Lower leg skin (tissue), 4 donors: ENCODE measurements around the gene PROX1. TPM values are rescaled to one million over a fixed set of nuclear protein-coding genes. Genes with fewer than 3 reads are reported as not detected.
"Not testable (repeated sequence)": the region's sequence is repeated elsewhere in the genome, so short reads cannot be mapped to it uniquely, and the experiment has no call there.

ENCODE experiments used
- DNase-seq, 2 donors: peaks; one replicate each; pipeline ENCODE4 v3.0.0-alpha.2; 2019; ENCODE audit warnings: low spot score in 2 of 2
- H3K4me3 ChIP-seq: fragments of 200-600 bp; sonication (generic); 2 replicates; pipeline ENCODE4 v1.5.1; 2017; ENCODE audit warnings: mild to moderate bottlenecking, low read depth; ENCODE audit not compliant: poor library complexity, severe bottlenecking
- CTCF ChIP-seq, 3 donors: fragments of 450-650 bp; IDR thresholded peaks; one replicate each; pipeline ENCODE4 v1.5.1; 2016; ENCODE audit warnings: antibody characterized with exemption in 3 of 3, mild to moderate bottlenecking in 3 of 3, moderate library complexity in 2 of 3
- POLR2A ChIP-seq, 2 donors: fragments of 450-650 bp; IDR thresholded peaks; one replicate each; pipeline ENCODE4 v1.6.1; 2016 to 2017; ENCODE audit warnings: antibody characterized with exemption in 2 of 2, mild to moderate bottlenecking in 1 of 2, moderate library complexity in 1 of 2
- WGBS, 2 donors: methylation state at CpG; one replicate each; pipeline ENCODE4 v1.1.5; 2018; 5-methylcytosine and 5-hydroxymethylcytosine counted together
- intact Hi-C: fragments of 100-400 bp; cut with DNase I; formaldehyde crosslinking; loops from one replicate; pipeline ENCODE4 v1.15.0; 2023; ENCODE audit warnings: low total_unique reads
- total RNA-seq, 4 donors: library from RNA; depleted of rRNA; stranded (reverse); fragments of >200 nt; gene quantifications; one replicate each; pipeline ENCODE4 v1.1.0, GENCODE V29; 2016

PROX1 gene
- total RNA-seq, 4 donors from 2014 or later, result 0.74 to 4.2 (median 1.9) TPM

- 77 to 83% methylated on average over 7 of the region's 7 CpGs for WGBS, 2 donors
Measured at GRCh38 chr1:214076708-214077065, 88.9 kb downstream of the PROX1 start.

GRCh38 chr1:214078950-214079349 is 91.2 kb downstream of the PROX1 start:
- no peak for DNase-seq
- intact Hi-C loops, result no loop called here
- no peak overlapping the region for H3K4me3 ChIP-seq
- 76 to 82% methylated on average over 3 of the region's 3 CpGs for WGBS, 2 donors
- TF ChIP-seq POLR2A (IDR thresholded peaks at IDR 0.05) (no peak), CTCF (IDR thresholded peaks at IDR 0.05) (no peak)

More at GRCh38 chr1:214076708-214077065, 88.9 kb downstream of the PROX1 start:
- TF ChIP-seq CTCF (IDR thresholded peaks at IDR 0.05) (no peak), POLR2A (IDR thresholded peaks at IDR 0.05) (no peak)
- intact Hi-C loops, result no loop called here
- DNase-seq, result no peak
- H3K4me3 ChIP-seq, result no peak overlapping the region

- TF ChIP-seq CTCF (IDR thresholded peaks at IDR 0.05) (no peak), POLR2A (IDR thresholded peaks at IDR 0.05) (no peak)
- intact Hi-C loops, result no loop called here
- DNase-seq, result no peak
- WGBS, 2 donors, result 80 to 84% methylated on average over 2 of the region's 2 CpGs
- H3K4me3 ChIP-seq, result no peak overlapping the region
Measured at GRCh38 chr1:214085325-214085724, 97.6 kb downstream of the PROX1 start.

GRCh38 chr1:214086945-214087344 is 99.2 kb downstream of the PROX1 start:
- 90 to 92% methylated on average over 5 of the region's 5 CpGs for WGBS, 2 donors
- H3K4me3 ChIP-seq, result no peak overlapping the region
- DNase-seq, result no peak
- TF ChIP-seq CTCF (IDR thresholded peaks at IDR 0.05), result no peak
- no peak for TF ChIP-seq POLR2A (IDR thresholded peaks at IDR 0.05)
- intact Hi-C loops, result no loop called here

GRCh38 chr1:214089003-214089402 is 101.2 kb downstream of the PROX1 start:
- not testable (repeated sequence) for DNase-seq

More at GRCh38 chr1:214089003-214089402, 101.2 kb downstream of the PROX1 start:
- H3K4me3 ChIP-seq, intact Hi-C loops: not testable (repeated sequence)
- 89 to 91% methylated on average over 2 of the region's 2 CpGs for WGBS, 2 donors
